HCT116 (cell line): ENCODE data around the gene PROB1. TPM values are rescaled to one million over a fixed set of nuclear protein-coding genes. Genes with fewer than 3 reads are reported as not detected.

ENCODE experiments used
- ATAC-seq: fragments of 200-7000 bp; cut with Tn5 transposase; 2 replicates; pipeline ENCODE4 v1.9.1; 2020; ENCODE audit warnings: mild to moderate bottlenecking, moderate library complexity
- BruUV-seq: library from RNA; stranded (reverse); fragments of 400-500 nt; replicated peaks from 2 replicates; lab custom pipeline; 2021; lab: Mats Ljungman, UMichigan
- CTCF ChIA-PET: fragments of 300-600 bp; sonication (Branson Sonifier 250); formaldehyde crosslinking; loops from one replicate; lab custom pipeline; 2021; ENCODE audit warnings: antibody characterized with exemption; lab: Charles Lee
- POLR2A ChIA-PET: fragments of 300-600, 350-600 bp; sonication (Branson Sonifier 250); formaldehyde crosslinking; loops from one replicate; lab custom pipeline; 2021; ENCODE audit warnings: antibody characterized with exemption; lab: Charles Lee
- RAD21 ChIA-PET, 2 experiments: fragments of 300-600 bp; sonication (Branson Sonifier 250); formaldehyde crosslinking; loops; one replicate each; lab custom pipeline; 2023; ENCODE audit warnings: low total read pairs in 2 of 2; ENCODE audit not compliant: uncharacterized antibody in 2 of 2, unreplicated experiment in 2 of 2, low non-redundant PET in 1 of 2; lab: Charles Lee
- DNase-seq: peaks from one replicate; pipeline ENCODE4 v3.0.0-alpha.2; 2010; ENCODE audit warnings: low read depth, low spot score
- H2AFZ ChIP-seq: fragments of 200-600 bp; shearing (Covaris generic), sonication (generic); 2 replicates; pipeline ENCODE4 v1.6.1; 2017; ENCODE audit warnings: low read depth, mixed run types, mixed read lengths, antibody characterized with exemption, low read length; ENCODE audit not compliant: poor library complexity, severe bottlenecking
- H3K27ac ChIP-seq: 2 replicates; pipeline ENCODE4 v1.5.1; 2012; ENCODE audit warnings: low read depth, low read length
- H3K27me3 ChIP-seq: fragments of 200-600 bp; sonication (generic); 2 replicates; pipeline ENCODE4 v1.6.1; 2016; ENCODE audit warnings: mixed run types, low read length, mixed read lengths; ENCODE audit not compliant: insufficient read depth
- H3K36me3 ChIP-seq, 2 experiments: fragments of 200-500 bp in 1 of 2; fragments of 200-600 bp in 1 of 2; sonication (Bioruptor generic) in 1 of 2; sonication (generic) in 1 of 2; 2 replicates each; pipeline versions ENCODE4 v1.5.1 to v1.6.1; 2014 to 2016; ENCODE audit warnings: low read length in 2 of 2, inconsistent platforms in 1 of 2, mixed read lengths in 1 of 2, mixed run types in 1 of 2; ENCODE audit not compliant: insufficient read depth in 2 of 2, control insufficient read depth in 1 of 2
- H3K4me1 ChIP-seq, 2 experiments: fragments of 200-600 bp in 1 of 2; sonication (generic) in 1 of 2; 2 replicates each; pipeline versions ENCODE4 v1.5.1 to v1.6.1; 2012 to 2017; ENCODE audit warnings: low read length in 2 of 2, inconsistent platforms in 1 of 2, mild to moderate bottlenecking in 1 of 2, mixed read lengths in 1 of 2, mixed run types in 1 of 2, moderate library complexity in 1 of 2; ENCODE audit not compliant: insufficient read depth in 2 of 2, control insufficient read depth in 1 of 2
- H3K4me2 ChIP-seq: fragments of 200-600 bp; sonication (generic); 2 replicates; pipeline ENCODE4 v1.6.1; 2017; ENCODE audit warnings: mixed run types, low read length, mixed read lengths
- H3K4me3 ChIP-seq, 2 experiments: fragments of 200-600 bp in 1 of 2; sonication (generic) in 1 of 2; replicated peaks in 1 of 2; 2 replicates each; pipeline ENCODE4 v1.5.1; 2011 to 2016; ENCODE audit warnings: low read length in 2 of 2, control low read depth in 1 of 2, low read depth in 1 of 2, mild to moderate bottlenecking in 1 of 2, mixed read lengths in 1 of 2, mixed run types in 1 of 2
- H3K79me2 ChIP-seq: fragments of 200-600 bp; sonication (generic); 2 replicates; pipeline ENCODE4 v1.6.1; 2017; ENCODE audit warnings: mild to moderate bottlenecking, mixed run types, low read length, moderate library complexity, mixed read lengths; ENCODE audit not compliant: insufficient read depth
- H3K9ac ChIP-seq: fragments of 200-600 bp; sonication (generic); 2 replicates; pipeline ENCODE4 v1.6.1; 2016; ENCODE audit warnings: low read length, mixed read lengths
- H3K9me2 ChIP-seq: fragments of 200-600 bp; sonication (generic), shearing (Covaris generic); 2 replicates; pipeline ENCODE4 v1.6.1; 2017; ENCODE audit warnings: mixed run types, mild to moderate bottlenecking, moderate library complexity; ENCODE audit not compliant: insufficient read depth
- H3K9me3 ChIP-seq, 2 experiments: fragments of 200-500 bp in 1 of 2; fragments of 200-600 bp in 1 of 2; sonication (Bioruptor generic) in 1 of 2; sonication (generic) in 1 of 2; 2 replicates each; pipeline ENCODE4 v1.6.1; 2014 to 2017; ENCODE audit warnings: low read length in 2 of 2, mixed read lengths in 2 of 2, inconsistent platforms in 1 of 2, low read depth in 1 of 2, mild to moderate bottlenecking in 1 of 2, mixed run types in 1 of 2, moderate library complexity in 1 of 2; ENCODE audit not compliant: control insufficient read depth in 1 of 2, insufficient read depth in 1 of 2
- H4K20me1 ChIP-seq: fragments of 200-600 bp; sonication (generic), shearing (Covaris generic); 2 replicates; pipeline ENCODE4 v1.6.1; 2017; ENCODE audit warnings: mixed run types, mild to moderate bottlenecking, moderate library complexity; ENCODE audit not compliant: insufficient read depth
- ATF3 ChIP-seq: IDR thresholded peaks from 2 replicates; pipeline ENCODE4 v1.6.1; 2012
- CBX3 ChIP-seq: IDR thresholded peaks from 2 replicates; pipeline ENCODE4 v1.6.1; 2012; ENCODE audit warnings: low read depth
- CEBPB ChIP-seq: IDR thresholded peaks from 2 replicates; pipeline ENCODE4 v1.6.1; 2012; ENCODE audit warnings: low read depth
- ELF1 ChIP-seq: IDR thresholded peaks from 2 replicates; pipeline ENCODE4 v1.6.1; 2012; ENCODE audit warnings: low read depth, borderline replicate concordance
- FOSL1 ChIP-seq: IDR thresholded peaks from 2 replicates; pipeline ENCODE4 v1.6.1; 2012; ENCODE audit warnings: low read depth
- JUND ChIP-seq: IDR thresholded peaks from 2 replicates; pipeline ENCODE4 v1.6.1; 2012
- MAX ChIP-seq: IDR thresholded peaks from 2 replicates; pipeline ENCODE4 v1.6.1; 2012
- POLR2A ChIP-seq: IDR thresholded peaks from 2 replicates; pipeline ENCODE4 v1.7.0; 2011; ENCODE audit warnings: borderline replicate concordance; ENCODE audit not compliant: insufficient read depth, insufficient read length; ENCODE audit errors: extremely low read depth
- POLR2AphosphoS5 ChIP-seq: IDR thresholded peaks from 2 replicates; pipeline ENCODE4 v1.6.1; 2011; ENCODE audit warnings: mild to moderate bottlenecking, low read depth, low read length, moderate library complexity
- REST ChIP-seq: IDR thresholded peaks from 2 replicates; pipeline ENCODE4 v1.6.1; 2012; ENCODE audit warnings: low read depth
- SIN3A ChIP-seq: IDR thresholded peaks from 2 replicates; pipeline ENCODE4 v1.6.1; 2012; ENCODE audit warnings: low read depth
- SP1 ChIP-seq: IDR thresholded peaks from 2 replicates; pipeline ENCODE4 v1.6.1; 2012; ENCODE audit warnings: low read depth
- SRF ChIP-seq: IDR thresholded peaks from 2 replicates; pipeline ENCODE4 v1.6.1; 2012; ENCODE audit warnings: low read depth
- YY1 ChIP-seq: IDR thresholded peaks from 2 replicates; pipeline ENCODE4 v1.6.1; 2011; ENCODE audit warnings: low read length, low read depth, moderate library complexity, mild to moderate bottlenecking; ENCODE audit not compliant: insufficient replicate concordance; ENCODE audit errors: extremely low read depth
- ZFX ChIP-seq: fragments of 450-650 bp; IDR thresholded peaks from 2 replicates; pipeline ENCODE4 v1.6.1; 2017
- ZNF274 ChIP-seq: fragments of 200-500 bp; sonication (Bioruptor generic); IDR thresholded peaks from 2 replicates; pipeline ENCODE4 v1.6.1; 2014; ENCODE audit warnings: mild to moderate bottlenecking, low read depth, low read length, inconsistent platforms
- intact Hi-C: fragments of 100-400 bp; cut with micrococcal nuclease; formaldehyde crosslinking; loops from 2 replicates; pipeline ENCODE4 v1.10.0; 2022
- total RNA-seq: library from RNA; stranded (reverse); gene quantifications from one replicate; pipeline ENCODE4 v1.2.1, GENCODE V29; 2021; ENCODE audit not compliant: unreplicated experiment

The PROB1 gene
- total RNA-seq, 1 experiment from 2014 or later = 1.7 TPM

GRCh38 chr5:139360384-139360783, 34.5 kb downstream of the PROB1 start:
- BruUV-seq = no TSS peak
- DNase-seq (no peak), ATAC-seq (no peak)
- Histone ChIP-seq H3K27me3 (no peaks in the 10 kb centered on the region), H3K9me3 (no peaks in the 10 kb centered on the region), H3K4me2 (no peak overlapping the region), H3K79me2 (peaks cover 85% of the 10 kb centered on the region), H3K9ac (no peak overlapping the region), H3K36me3 (peaks cover 2 to 13% of the 10 kb centered on the region in 2 experiments; a peak in 3 of 4 replicates), H3K9me2 (no peaks in the 10 kb centered on the region), H2AFZ (no peak overlapping the region), H3K4me1 (0 out of 4 replicates have a peak, but pooled peaks cover 0 to 3% of the 10 kb centered on the region in 2 experiments), H4K20me1 (peaks cover 4% of the 10 kb centered on the region; the same call in 1 of the 2 replicates), H3K4me3 (no peak overlapping the region), H3K27ac (no peak overlapping the region)
- intact Hi-C loops = no loop called here
- RAD21 ChIA-PET = no interaction called here
- CTCF ChIA-PET = no interaction called here
- TF ChIP-seq FOSL1 = no peak
- POLR2A ChIA-PET = interaction anchor here (0.7 kb wide), 1 partner anchor 31 kb away, joined by 3 read pairs; no protein-coding TSS in a partner anchor

GRCh38 chr5:139358064-139358463, 36.8 kb downstream of the PROB1 start:
- ATAC-seq (no peak), DNase-seq (no peak)
- Histone ChIP-seq H2AFZ (no peak overlapping the region), H4K20me1 (peaks cover 4% of the 10 kb centered on the region; the same call in 1 of the 2 replicates), H3K9me3 (no peaks in the 10 kb centered on the region), H3K79me2 (peaks cover 97% of the 10 kb centered on the region), H3K27ac (no peak overlapping the region), H3K4me2 (no peak overlapping the region), H3K9me2 (no peaks in the 10 kb centered on the region), H3K9ac (no peak overlapping the region), H3K36me3 (peaks cover 0 to 2% of the 10 kb centered on the region in 2 experiments; a peak in 3 of 4 replicates), H3K4me1 (0 out of 4 replicates have a peak, but pooled peaks cover 0 to 3% of the 10 kb centered on the region in 2 experiments), H3K4me3 (no peak overlapping the region), H3K27me3 (no peaks in the 10 kb centered on the region)
- CTCF ChIA-PET = no interaction called here
- no TSS peak for BruUV-seq
- POLR2A ChIA-PET = interaction anchor here (1.4 kb wide), 1 partner anchor 16 kb away, joined by 3 read pairs; no protein-coding TSS in a partner anchor
- RAD21 ChIA-PET = no interaction called here
- intact Hi-C loops = no loop called here
- TF ChIP-seq ZFX (no peak), YY1 (no peak), MAX (no peak), ZNF274 (no peak), POLR2AphosphoS5 (no peak), FOSL1 (no peak), JUND (no peak), REST (no peak), CEBPB (no peak), ATF3 (no peak), SIN3A (no peak), SP1 (no peak), CBX3 (no peak), SRF (no peak), POLR2A (no peak), ELF1 (no peak)
